Activated CD4-positive, alpha-beta memory T cell treated with anti-CD3 and anti-CD28 coated beads, Interleukin-2, amount 10 ng/mL, durations not matched to agents 7 days and 5 days (primary cell): ENCODE measurements around the gene ASPHD1. TPM values are rescaled to one million over a fixed set of nuclear protein-coding genes. Genes with fewer than 3 reads are reported as not detected.
A peak's percentile ranks its signal among the peaks of the same experiment; 100 is the strongest.

Experiments used
- CTCF ChIA-PET: fragments of 350-600 bp; sonication (Branson Sonifier 250); formaldehyde crosslinking; loops from one replicate; lab custom pipeline; 2021; ENCODE audit warnings: antibody characterized with exemption, inconsistent platforms; lab: Charles Lee
- POLR2A ChIA-PET: fragments of 350-600 bp; sonication (Branson Sonifier 250); formaldehyde crosslinking; loops from one replicate; lab custom pipeline; 2021; ENCODE audit warnings: antibody characterized with exemption; lab: Charles Lee
- DNase-seq: peaks from one replicate; pipeline ENCODE4 v3.0.0-alpha.2; 2020
- H3K27ac Mint-ChIP-seq: one replicate; pipeline ENCODE4 v1.8.0; 2021; ENCODE audit warnings: mild to moderate bottlenecking, mixed read lengths
- H3K27me3 Mint-ChIP-seq: one replicate; pipeline ENCODE4 v1.8.0; 2021; ENCODE audit warnings: mixed read lengths
- H3K36me3 Mint-ChIP-seq: one replicate; pipeline ENCODE4 v1.8.0; 2021; ENCODE audit warnings: low read depth, mixed read lengths
- H3K4me1 Mint-ChIP-seq: one replicate; pipeline ENCODE4 v1.8.0; 2021; ENCODE audit warnings: mixed read lengths
- H3K4me3 Mint-ChIP-seq: one replicate; pipeline ENCODE4 v1.8.0; 2021; ENCODE audit warnings: mild to moderate bottlenecking, mixed read lengths
- H3K9me3 Mint-ChIP-seq: one replicate; pipeline ENCODE4 v1.8.0; 2021; ENCODE audit warnings: mixed read lengths
- total RNA-seq, 2 experiments: library from RNA; stranded (reverse); gene quantifications; one replicate each; pipeline ENCODE4 v1.2.3, GENCODE V29; 2021

ASPHD1 gene
- total RNA-seq, 2 experiments from 2014 or later, result 0.15 TPM; not detected in 1

DNA sequence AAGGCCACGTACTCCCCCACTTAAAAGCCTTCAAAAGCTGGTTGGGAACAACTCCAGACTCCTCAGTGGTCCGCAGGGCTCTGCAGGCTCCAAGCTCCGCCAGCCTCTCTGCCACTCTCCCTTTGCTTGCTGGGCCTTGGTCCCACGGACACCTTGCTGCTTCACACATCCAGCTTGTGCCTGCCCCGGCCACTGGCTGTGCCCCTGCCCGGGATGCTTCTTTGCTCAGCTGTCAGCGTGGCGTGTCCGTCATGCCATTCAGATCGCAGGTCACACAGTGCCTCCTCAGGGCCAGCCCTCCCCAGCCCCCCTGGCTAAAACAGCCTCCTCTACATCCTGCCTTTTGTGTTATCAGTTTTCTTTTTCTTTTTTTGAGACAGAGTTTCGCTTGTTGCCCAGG, 11.8 kb downstream of the ASPHD1 start:
- POLR2A ChIA-PET, result interaction anchor here (1.3 kb wide), 1 partner anchor 12 kb away, joined by 4 read pairs; the partner anchor contains the start of genes ASPHD1 and SEZ6L2
- no peak overlapping the region for H3K4me3 Mint-ChIP-seq
- H3K27me3 Mint-ChIP-seq, result no peaks in the 10 kb centered on the region
- DNase-seq, result no peak
- H3K4me1 Mint-ChIP-seq, result peaks cover 2% of the 10 kb centered on the region
- H3K36me3 Mint-ChIP-seq, result peaks cover 12% of the 10 kb centered on the region
- CTCF ChIA-PET, result interaction anchor here (0.5 to 0.8 kb wide), 2 partner anchors 12 to 64 kb away, joined by 3 read pairs; partner anchors contain the start of gene ASPHD1
- H3K9me3 Mint-ChIP-seq, result no peaks in the 10 kb centered on the region
- no peak overlapping the region for H3K27ac Mint-ChIP-seq

- H3K9me3 Mint-ChIP-seq, result no peaks in the 10 kb centered on the region
- DNase-seq, result no peak
- H3K36me3 Mint-ChIP-seq, result peaks cover 17% of the 10 kb centered on the region
- no peaks in the 10 kb centered on the region for H3K27me3 Mint-ChIP-seq
- CTCF ChIA-PET, result no interaction called here
- peaks cover 2% of the 10 kb centered on the region for H3K4me1 Mint-ChIP-seq
- H3K27ac Mint-ChIP-seq, result no peak overlapping the region
- POLR2A ChIA-PET, result no interaction called here
- no peak overlapping the region for H3K4me3 Mint-ChIP-seq
These were observed 13.2 kb downstream of the ASPHD1 start for GRCh38 chr16:29913514-29913913.

DNA sequence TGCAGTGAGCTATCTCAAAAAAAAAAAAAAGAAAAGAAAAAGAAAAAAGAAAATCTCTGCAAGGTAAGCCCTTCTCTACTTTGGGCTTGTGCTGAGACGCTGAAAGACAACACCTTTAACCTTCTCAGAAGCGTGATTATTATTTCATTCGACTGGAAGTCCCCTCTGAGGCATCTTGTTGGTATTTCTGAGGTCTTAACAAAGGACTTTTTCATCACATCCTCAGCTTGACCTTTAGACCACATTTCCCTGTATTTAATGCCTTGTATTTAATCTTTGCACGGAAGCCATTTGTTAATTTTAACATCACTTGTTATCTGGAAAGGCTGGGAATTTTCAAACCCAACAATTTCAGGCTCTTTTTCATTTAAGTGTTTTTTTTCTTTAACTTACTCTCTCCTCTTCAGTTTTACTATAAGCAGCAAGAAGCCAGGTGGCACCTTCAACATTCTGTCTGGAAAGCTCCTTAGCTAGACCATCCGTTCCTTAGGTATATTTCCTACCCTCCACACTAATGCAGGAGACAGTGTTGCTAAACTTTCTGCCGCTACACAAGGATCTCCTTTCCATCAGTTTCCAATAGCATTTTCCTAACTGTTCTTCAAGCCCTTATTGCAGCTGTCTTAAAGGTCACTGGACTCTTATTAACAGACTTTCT, 15.4 kb downstream of the ASPHD1 start:
- peaks cover 25% of the 10 kb centered on the region for H3K36me3 Mint-ChIP-seq
- H3K4me3 Mint-ChIP-seq, result no peak overlapping the region
- no peaks in the 10 kb centered on the region for H3K9me3 Mint-ChIP-seq

GRCh38 chr16:29916979-29917378, 16.7 kb downstream of the ASPHD1 start:
- CTCF ChIA-PET, result interaction anchor here (1.1 kb wide), 2 partner anchors 9 to 69 kb away, joined by 3 to 5 read pairs; partner anchors contain the start of gene KCTD13
- POLR2A ChIA-PET, result interaction anchor here (1.7 kb wide), 1 partner anchor 9 kb away, joined by 16 read pairs; the partner anchor contains the start of gene KCTD13
- no peaks in the 10 kb centered on the region for H3K27me3 Mint-ChIP-seq
- peaks cover 8% of the 10 kb centered on the region for H3K4me1 Mint-ChIP-seq
- H3K36me3 Mint-ChIP-seq, result peaks cover 29% of the 10 kb centered on the region
- H3K4me3 Mint-ChIP-seq, result no peak overlapping the region
- no peaks in the 10 kb centered on the region for H3K9me3 Mint-ChIP-seq
- H3K27ac Mint-ChIP-seq, result no peak overlapping the region
- DNase-seq, result no peak

More for the DNA sequence above, 15.4 kb downstream of the ASPHD1 start:
- Mint-ChIP-seq H3K4me1 (peaks cover 5% of the 10 kb centered on the region), H3K27me3 (no peaks in the 10 kb centered on the region), H3K27ac (no peak overlapping the region)
- DNase-seq, result no peak
- ChIA-PET POLR2A (interaction anchor here (1.0 to 1.7 kb wide), 2 partner anchors 10 to 14 kb away, joined by 3 to 16 read pairs; partner anchors contain the start of gene KCTD13), CTCF (interaction anchor here (1.1 kb wide), 1 partner anchor 11 kb away, joined by 3 read pairs; the partner anchor contains the start of gene KCTD13)

GRCh38 chr16:29920288-29921033, 20.2 kb downstream of the ASPHD1 start:
- H3K27ac Mint-ChIP-seq, result peak overlapping the region; percentile 1
- CTCF ChIA-PET, result interaction anchor here (1.1 to 1.8 kb wide), 2 partner anchors 42 to 53 kb away, joined by 3 to 4 read pairs; partner anchors contain the start of genes TAOK2 and TMEM219
- POLR2A ChIA-PET, result interaction anchor here (1.3 kb wide), 1 partner anchor 41 kb away, joined by 5 read pairs; no protein-coding TSS in a partner anchor

GRCh38 chr16:29921034-29921385, 20.7 kb downstream of the ASPHD1 start:
- H3K4me3 Mint-ChIP-seq, result no peak overlapping the region
- DNase-seq, result no peak
- no peaks in the 10 kb centered on the region for H3K27me3 Mint-ChIP-seq
- ChIA-PET POLR2A (interaction anchor here (1.3 kb wide), 1 partner anchor 40 kb away, joined by 5 read pairs; no protein-coding TSS in a partner anchor), CTCF (interaction anchor here (1.1 to 1.8 kb wide), 2 partner anchors 41 to 52 kb away, joined by 3 to 4 read pairs; partner anchors contain the start of genes TAOK2 and TMEM219)
- H3K36me3 Mint-ChIP-seq, result peaks cover 38% of the 10 kb centered on the region
- H3K9me3 Mint-ChIP-seq, result no peaks in the 10 kb centered on the region
- peak overlapping the region; percentile 1 for H3K27ac Mint-ChIP-seq
- H3K4me1 Mint-ChIP-seq, result peaks cover 21% of the 10 kb centered on the region

More at GRCh38 chr16:29920288-29921033, 20.2 kb downstream of the ASPHD1 start:
- no peak for DNase-seq
- no peak overlapping the region for H3K4me3 Mint-ChIP-seq
- no peaks in the 10 kb centered on the region for H3K9me3 Mint-ChIP-seq
- H3K36me3 Mint-ChIP-seq, result peaks cover 41% of the 10 kb centered on the region
- no peaks in the 10 kb centered on the region for H3K27me3 Mint-ChIP-seq
- H3K4me1 Mint-ChIP-seq, result peaks cover 21% of the 10 kb centered on the region

- CTCF ChIA-PET, result interaction anchor here (0.6 kb wide), 1 partner anchor 296 kb away, joined by 4 read pairs; no protein-coding TSS in a partner anchor
- Mint-ChIP-seq H3K4me3 (no peak overlapping the region), H3K36me3 (peaks cover 33% of the 10 kb centered on the region), H3K27ac (no peak overlapping the region), H3K9me3 (no peaks in the 10 kb centered on the region), H3K4me1 (peaks cover 34% of the 10 kb centered on the region), H3K27me3 (no peaks in the 10 kb centered on the region)
- POLR2A ChIA-PET, result interaction anchor here (1.3 kb wide), 1 partner anchor 39 kb away, joined by 3 read pairs; the partner anchor contains the start of gene TMEM219
- DNase-seq, result no peak
These were observed 22.0 kb downstream of the ASPHD1 start for GRCh38 chr16:29922326-29922725.

DNA sequence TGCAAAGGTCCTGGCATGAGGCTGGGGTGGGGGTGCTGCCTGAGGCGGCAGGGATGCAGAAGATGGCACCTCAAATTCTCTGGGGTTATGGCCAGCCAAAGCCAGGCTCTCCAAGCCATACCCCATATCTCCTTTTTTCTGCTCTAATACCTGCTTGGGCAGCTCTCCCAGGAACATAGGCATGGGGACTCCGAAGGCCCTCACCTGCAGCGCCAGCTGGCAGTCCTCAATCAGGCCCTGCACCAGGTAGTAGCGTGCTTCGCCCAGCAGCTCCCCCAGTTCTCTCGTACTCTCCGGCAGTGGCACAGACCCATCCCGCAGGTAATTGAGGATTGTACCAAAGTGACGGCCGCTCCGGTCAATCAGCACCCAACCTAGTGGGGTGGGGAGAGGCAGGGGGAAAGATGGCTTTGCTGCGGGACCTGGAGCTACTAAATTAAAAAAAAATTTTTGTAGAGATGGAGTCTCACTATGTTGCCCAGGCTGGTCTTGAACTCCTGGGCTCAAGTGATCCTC, 22.8 kb downstream of the ASPHD1 start:
- Mint-ChIP-seq H3K4me1 (peaks cover 41% of the 10 kb centered on the region), H3K9me3 (no peaks in the 10 kb centered on the region), H3K27ac (no peak overlapping the region), H3K36me3 (peaks cover 29% of the 10 kb centered on the region), H3K4me3 (no peak overlapping the region), H3K27me3 (no peaks in the 10 kb centered on the region)
- POLR2A ChIA-PET, result interaction anchor here (1.1 to 1.3 kb wide), 2 partner anchors 39 to 62 kb away, joined by 3 read pairs; partner anchors contain the start of gene TMEM219
- CTCF ChIA-PET, result interaction anchor here (0.6 kb wide), 2 partner anchors 58 to 297 kb away, joined by 4 read pairs; no protein-coding TSS in a partner anchor
- no peak for DNase-seq

DNA sequence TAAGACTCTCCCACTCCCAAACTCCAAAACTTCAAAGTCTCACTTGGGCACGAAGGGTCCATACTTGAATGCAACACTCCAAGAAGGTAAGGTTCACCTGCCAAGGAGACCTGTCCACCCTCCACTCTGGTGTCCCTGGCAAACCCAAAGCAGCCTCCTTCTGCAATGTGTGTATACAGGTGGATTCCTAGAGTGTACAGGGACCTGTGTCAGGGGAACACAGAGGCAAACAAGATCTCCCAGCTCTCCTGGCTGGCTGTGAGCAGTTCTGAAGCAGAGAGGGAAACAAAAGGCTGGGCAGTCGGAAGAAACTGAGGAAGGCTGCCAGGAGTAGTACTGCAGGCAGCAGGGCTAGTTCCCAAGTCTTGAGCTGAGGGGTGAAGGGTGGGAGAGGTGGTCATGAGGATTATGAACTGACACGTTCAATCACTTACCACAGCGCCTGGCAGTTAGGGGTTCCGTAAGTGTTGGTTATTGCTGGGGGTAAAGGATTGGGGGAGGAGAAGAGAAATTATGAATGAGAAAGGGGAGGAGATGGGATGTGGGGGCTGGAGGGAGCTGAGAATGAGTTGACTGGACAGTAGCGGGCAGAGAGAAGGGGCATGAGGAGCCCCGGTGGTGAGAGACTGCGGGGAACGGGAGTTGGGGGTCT, 24.9 kb downstream of the ASPHD1 start:
- CTCF ChIA-PET, result interaction anchor here (0.5 to 1.7 kb wide), 8 partner anchors 9 to 245 kb away, joined by 3 to 10 read pairs (median 3); partner anchors contain the start of genes KIF22 and TMEM219
- DNase-seq, result no peak

DNA sequence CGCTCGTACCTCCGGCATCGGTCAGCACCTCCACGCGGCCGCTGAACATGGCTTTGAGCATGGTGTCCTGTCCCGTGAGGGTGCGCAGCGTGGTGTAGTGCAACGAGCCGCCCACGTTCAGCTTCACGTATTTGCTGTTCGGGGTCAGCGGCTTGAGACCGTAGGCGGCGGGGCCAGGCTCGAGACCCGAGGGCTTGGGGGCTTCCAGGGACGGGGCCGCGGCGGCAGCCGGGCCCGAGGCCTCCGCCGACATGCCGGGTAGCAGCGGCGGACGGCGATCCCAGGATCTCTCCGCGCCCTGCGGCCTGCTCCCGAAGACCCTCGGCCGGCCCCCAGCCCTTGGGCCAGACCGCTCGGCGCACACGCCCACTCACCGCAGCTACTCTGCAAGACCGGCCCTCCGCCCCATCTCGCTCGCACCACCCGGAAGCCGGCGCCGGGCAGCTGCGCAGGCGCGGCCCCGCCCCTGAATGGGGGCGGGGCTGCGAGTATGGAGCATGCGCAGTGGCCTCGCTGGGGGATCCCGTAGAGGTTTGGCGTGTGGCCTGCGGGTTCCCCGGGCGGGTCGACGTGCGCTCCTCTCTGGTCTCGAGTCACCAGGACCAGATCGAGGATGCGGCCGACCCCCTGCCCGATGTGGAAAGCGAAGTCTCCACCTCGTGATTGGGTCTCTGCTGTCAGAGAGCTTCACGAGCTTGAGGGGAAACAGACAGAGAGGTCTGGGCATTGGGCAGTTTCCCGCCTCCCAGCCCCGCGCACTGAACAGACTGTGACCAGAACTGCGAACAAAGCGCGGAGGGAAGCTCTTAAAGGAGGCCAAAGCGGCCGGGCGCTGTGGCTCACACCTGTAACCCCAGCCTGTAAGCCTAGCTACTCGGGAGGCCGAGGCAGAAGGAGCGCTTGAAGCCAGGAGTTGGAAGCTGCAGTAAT, 25.8 kb downstream of the ASPHD1 start, which contains the start of gene KCTD13:
TSS of gene KCTD13 (minus strand) at position 446 of the 930 bp plus-strand sequence. CDS start at position 253, 193 bp downstream.
- Mint-ChIP-seq H3K36me3 (peaks cover 18% of the 10 kb centered on the region), H3K4me3 (peak within 1 kb of the TSS; percentile 87), H3K27me3 (no peaks in the 10 kb centered on the region), H3K4me1 (peaks cover 36% of the 10 kb centered on the region), H3K9me3 (no peaks in the 10 kb centered on the region), H3K27ac (peak within 1 kb of the TSS; percentile 87)
- DNase-seq, result peak; percentile 92
- ChIA-PET POLR2A (interaction anchor here (0.6 to 3.1 kb wide), 29 partner anchors 9 to 1046 kb away, joined by 3 to 30 read pairs (median 3); partner anchors contain the start of genes HIRIP3, INO80E, PAGR1 and SEZ6L2), CTCF (interaction anchor here (0.5 to 1.7 kb wide), 11 partner anchors 10 to 246 kb away, joined by 3 to 10 read pairs (median 3); partner anchors contain the start of genes C16orf92, KIF22, PAGR1 and TMEM219)

More for the DNA sequence above, 24.9 kb downstream of the ASPHD1 start:
- H3K27me3 Mint-ChIP-seq, result no peaks in the 10 kb centered on the region
- H3K27ac Mint-ChIP-seq, result peak overlapping the region; percentile 62
- H3K9me3 Mint-ChIP-seq, result no peaks in the 10 kb centered on the region
- POLR2A ChIA-PET, result interaction anchor here (0.8 to 3.1 kb wide), 16 partner anchors 9 to 225 kb away, joined by 3 to 30 read pairs (median 6); partner anchors contain the start of genes HIRIP3, INO80E, PAGR1 and SEZ6L2
- H3K4me1 Mint-ChIP-seq, result peaks cover 42% of the 10 kb centered on the region
- peak overlapping the region; percentile 87 for H3K4me3 Mint-ChIP-seq
- H3K36me3 Mint-ChIP-seq, result peaks cover 26% of the 10 kb centered on the region
